Lung (tissue), 12 donors: ENCODE data around the gene PAM. TPM values are rescaled to one million over a fixed set of nuclear protein-coding genes. Genes with fewer than 3 reads are reported as not detected.
A peak's percentile ranks its signal among the peaks of the same experiment; 100 is the strongest.

Experiments used
- ATAC-seq: fragments of 200-7000 bp; cut with Tn5 transposase; one replicate; pipeline ENCODE4 v1.9.1; 2020; ENCODE audit warnings: moderate number of reproducible peaks; ENCODE audit not compliant: insufficient read depth, low FRiP score
- DNase-seq, 3 donors: peaks; one replicate each; pipeline ENCODE4 v3.0.0-alpha.2; 2013 to 2017
- H3K27ac ChIP-seq, 2 donors: one replicate each; pipeline ENCODE4 v1.5.1; 2013; ENCODE audit warnings: mild to moderate bottlenecking in 2 of 2, moderate library complexity in 2 of 2, control low read depth in 1 of 2, inconsistent platforms in 1 of 2, low read depth in 1 of 2, low read length in 1 of 2
- H3K27me3 ChIP-seq, 3 donors: one replicate each; pipeline ENCODE4 v1.5.1; 2013; ENCODE audit warnings: low read length in 2 of 3; ENCODE audit not compliant: control insufficient read depth in 3 of 3, insufficient read depth in 3 of 3
- H3K36me3 ChIP-seq, 4 donors: one replicate each; pipeline ENCODE4 v1.5.1; 2013; ENCODE audit warnings: low read length in 4 of 4, mild to moderate bottlenecking in 1 of 4, moderate library complexity in 1 of 4; ENCODE audit not compliant: control insufficient read depth in 4 of 4, insufficient read depth in 4 of 4
- H3K4me1 ChIP-seq, 5 donors: one replicate each; pipeline ENCODE4 v1.5.1; 2013; ENCODE audit warnings: low read length in 5 of 5, mild to moderate bottlenecking in 2 of 5, moderate library complexity in 1 of 5; ENCODE audit not compliant: control insufficient read depth in 5 of 5, insufficient read depth in 5 of 5
- H3K4me3 ChIP-seq: one replicate; pipeline ENCODE4 v1.5.1; 2013; ENCODE audit warnings: mild to moderate bottlenecking, control low read depth, moderate library complexity
- H3K9ac ChIP-seq, 2 donors: one replicate each; pipeline ENCODE4 v1.5.1; 2013; ENCODE audit warnings: low read length in 2 of 2, control low read depth in 1 of 2; ENCODE audit not compliant: insufficient read depth in 1 of 2
- H3K9me3 ChIP-seq, 4 donors: one replicate each; pipeline ENCODE4 v1.5.1; 2013; ENCODE audit warnings: low read length in 3 of 4, mild to moderate bottlenecking in 1 of 4, moderate library complexity in 1 of 4; ENCODE audit not compliant: control insufficient read depth in 4 of 4, insufficient read depth in 3 of 4
- WGBS, 2 donors: extraction: QIAGEN DNeasy Blood & Tissue Kit; methylation state at CpG; one replicate each; pipeline ENCODE4 v1.1.7; 2013; 5-methylcytosine and 5-hydroxymethylcytosine counted together
- polyA plus RNA-seq, 2 donors: library from polyadenylated mRNA; stranded (reverse); fragments of 200-250 nt; gene quantifications; one replicate each; pipeline ENCODE4 v1.2.1, GENCODE V29; 2013
- total RNA-seq, 2 donors: library from RNA; depleted of rRNA in 1 of 2; stranded (reverse); fragments of >200 nt in 1 of 2; gene quantifications; one replicate each; pipeline ENCODE4 v1.2.1, GENCODE V29; 2014 to 2021
- TF ChIP-seq, protein P1 (sequence below): IDR thresholded peaks from 2 replicates; pipeline ENCODE4 v1.5.1; 2012; ENCODE audit warnings: mild to moderate bottlenecking; ENCODE audit errors: control extremely low read depth, extremely low read depth
- donor health status: control.
- donor health status: control.
- donor health status: Bipolar disorder and iron deficiency.
- donor health status: healthy.
- donor health status: DM: yes; HTN: yes; CAD: no.

Gene PAM
- total and polyA plus RNA-seq, 4 donors = 117 to 248 (median 151) TPM

DNA sequence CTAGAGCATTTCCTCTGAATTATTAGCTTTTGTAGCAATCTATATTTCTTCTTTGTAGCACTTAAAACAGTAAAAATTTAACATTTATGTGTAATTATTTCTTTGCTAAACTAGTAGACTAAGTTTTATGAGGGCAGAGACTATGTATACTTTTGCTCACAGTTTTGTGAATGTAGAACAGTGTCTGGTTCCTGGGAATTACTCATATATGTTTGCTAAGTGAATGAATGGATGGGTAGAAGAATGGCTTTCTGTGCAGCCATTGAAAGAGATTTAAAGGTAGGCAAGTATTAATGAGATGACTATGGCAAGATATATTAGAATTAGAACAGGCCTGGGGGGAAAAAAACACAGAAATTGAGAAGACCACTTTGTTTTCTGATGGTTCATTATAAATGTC lies 140.1 kb downstream of the PAM start:
- no peak overlapping the region for H3K9ac ChIP-seq
- no peak overlapping the region for H3K4me3 ChIP-seq
- DNase-seq (no peak), ATAC-seq (no peak)
- H3K27me3 ChIP-seq = no peaks in the 10 kb centered on the region
- H3K36me3 ChIP-seq = no peaks in the 10 kb centered on the region
- TF ChIP-seq, protein P1, sequence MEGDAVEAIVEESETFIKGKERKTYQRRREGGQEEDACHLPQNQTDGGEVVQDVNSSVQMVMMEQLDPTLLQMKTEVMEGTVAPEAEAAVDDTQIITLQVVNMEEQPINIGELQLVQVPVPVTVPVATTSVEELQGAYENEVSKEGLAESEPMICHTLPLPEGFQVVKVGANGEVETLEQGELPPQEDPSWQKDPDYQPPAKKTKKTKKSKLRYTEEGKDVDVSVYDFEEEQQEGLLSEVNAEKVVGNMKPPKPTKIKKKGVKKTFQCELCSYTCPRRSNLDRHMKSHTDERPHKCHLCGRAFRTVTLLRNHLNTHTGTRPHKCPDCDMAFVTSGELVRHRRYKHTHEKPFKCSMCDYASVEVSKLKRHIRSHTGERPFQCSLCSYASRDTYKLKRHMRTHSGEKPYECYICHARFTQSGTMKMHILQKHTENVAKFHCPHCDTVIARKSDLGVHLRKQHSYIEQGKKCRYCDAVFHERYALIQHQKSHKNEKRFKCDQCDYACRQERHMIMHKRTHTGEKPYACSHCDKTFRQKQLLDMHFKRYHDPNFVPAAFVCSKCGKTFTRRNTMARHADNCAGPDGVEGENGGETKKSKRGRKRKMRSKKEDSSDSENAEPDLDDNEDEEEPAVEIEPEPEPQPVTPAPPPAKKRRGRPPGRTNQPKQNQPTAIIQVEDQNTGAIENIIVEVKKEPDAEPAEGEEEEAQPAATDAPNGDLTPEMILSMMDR = no peak
- H3K27ac ChIP-seq = no peak overlapping the region
- peaks cover 0 to 19% (median 0%) of the 10 kb centered on the region in 5 donors for H3K4me1 ChIP-seq
- H3K9me3 ChIP-seq = no peaks in the 10 kb centered on the region

DNA sequence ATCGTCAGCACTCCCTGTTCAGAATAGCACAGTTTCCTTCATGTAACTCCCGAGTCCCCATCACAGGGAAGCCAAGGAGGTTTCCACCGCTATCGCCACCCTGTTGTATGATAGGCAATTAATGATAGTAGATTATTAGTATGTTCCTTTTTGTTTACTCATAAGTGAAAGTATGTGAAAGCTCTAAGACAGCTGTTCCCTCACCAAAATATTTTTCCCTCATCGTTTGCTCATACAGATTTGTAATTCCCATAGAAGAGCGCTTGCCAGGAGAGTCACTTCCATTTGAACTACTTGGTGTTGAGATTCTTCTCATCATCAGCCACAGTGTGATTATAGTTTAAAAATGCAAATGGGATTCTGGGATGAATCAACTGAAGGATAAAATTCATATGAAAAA lies 140.9 kb downstream of the PAM start:
- no peak overlapping the region for H3K9ac ChIP-seq
- no peaks in the 10 kb centered on the region for H3K9me3 ChIP-seq
- no peaks in the 10 kb centered on the region for H3K27me3 ChIP-seq
- ATAC-seq = no peak
- no peak overlapping the region for H3K4me3 ChIP-seq
- TF ChIP-seq, protein P1 = no peak
- WGBS, 2 donors = 95 to 96% methylated on average over 6 of the region's 6 CpGs
- DNase-seq = no peak
- H3K36me3 ChIP-seq = no peaks in the 10 kb centered on the region
- H3K4me1 ChIP-seq = peaks cover 0 to 19% (median 0%) of the 10 kb centered on the region in 5 donors
- no peak overlapping the region for H3K27ac ChIP-seq

DNA sequence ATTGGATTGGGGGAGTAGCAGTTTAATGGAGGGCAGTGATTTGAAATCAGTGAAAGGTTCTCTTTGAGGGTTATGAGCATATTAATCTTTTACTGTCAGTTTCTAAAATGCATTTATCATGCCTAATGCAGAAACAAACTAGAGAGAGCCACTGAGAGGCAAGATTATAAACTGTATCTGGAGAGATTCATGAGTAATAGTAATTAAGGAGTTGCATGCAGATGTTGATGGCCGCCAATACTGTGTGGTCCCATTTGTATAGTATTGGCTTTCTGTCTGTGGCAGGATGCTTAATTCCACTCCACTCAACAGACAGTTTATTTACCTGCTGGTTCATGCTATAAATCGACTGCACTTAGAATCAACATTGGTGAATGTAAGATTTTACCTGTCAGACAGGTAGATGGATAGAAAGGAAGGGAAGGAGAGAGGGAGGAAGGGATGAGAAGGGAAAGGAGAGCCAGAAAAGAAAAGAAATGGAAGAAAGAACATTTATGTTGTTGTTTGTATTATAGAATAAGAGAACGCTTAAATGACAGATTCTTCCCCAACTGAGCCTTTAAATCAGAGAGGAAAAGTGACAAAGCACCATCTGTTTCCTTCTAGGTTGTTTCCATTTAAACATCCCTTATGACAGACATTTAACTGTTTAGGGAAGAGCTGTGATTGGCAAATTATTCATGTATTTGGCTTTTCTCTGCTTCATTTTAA lies 146.5 kb downstream of the PAM start:
- Histone ChIP-seq H3K4me3 (no peak overlapping the region), H3K36me3 (peaks cover 0 to 3% (median 0%) of the 10 kb centered on the region in 4 donors), H3K27ac (no peak overlapping the region), H3K9me3 (no peaks in the 10 kb centered on the region), H3K27me3 (no peaks in the 10 kb centered on the region), H3K4me1 (peaks cover 0 to 22% (median 0%) of the 10 kb centered on the region in 5 donors), H3K9ac (no peak overlapping the region)
- TF ChIP-seq, protein P1 = no peak
- WGBS, 2 donors = 65 to 74% methylated on average over 3 of the region's 3 CpGs
- DNase-seq (no peak), ATAC-seq (no peak)

DNA sequence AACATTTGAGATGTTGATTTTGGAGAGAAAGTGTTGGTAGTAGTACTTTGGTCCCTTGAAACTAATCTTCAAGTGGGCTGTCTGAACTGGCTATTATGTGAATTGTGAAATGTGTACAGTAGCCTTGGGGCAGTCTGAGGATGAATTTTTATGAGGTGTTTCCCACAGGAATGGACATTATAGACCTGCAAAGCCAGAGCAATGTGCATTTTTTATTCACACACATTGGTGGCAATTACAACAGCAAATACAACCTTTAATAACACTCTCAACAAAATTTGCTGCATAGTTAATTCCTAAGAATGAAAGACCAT lies 147.0 kb downstream of the PAM start:
- DNase-seq = peak in 1 of 3 donors; percentile 40
- H3K27ac ChIP-seq = no peak overlapping the region

More for the DNA sequence above, 147.0 kb downstream of the PAM start:
- Histone ChIP-seq H3K27me3 (no peaks in the 10 kb centered on the region), H3K9me3 (no peaks in the 10 kb centered on the region), H3K36me3 (peaks cover 0 to 3% (median 0%) of the 10 kb centered on the region in 4 donors), H3K4me3 (no peak overlapping the region), H3K4me1 (peaks cover 0 to 22% (median 0%) of the 10 kb centered on the region in 5 donors), H3K9ac (no peak overlapping the region)
- TF ChIP-seq, protein P1 = no peak
- no peak for ATAC-seq
